K562 (cell line): ENCODE measurements around the gene YTHDC1. TPM values are rescaled to one million over a fixed set of nuclear protein-coding genes. Genes with fewer than 3 reads are reported as not detected.

Source experiments
- BHLHE40 ChIP-seq: IDR thresholded peaks from 2 replicates; pipeline ENCODE4 v1.6.1; 2011; ENCODE audit warnings: low read length, improper control_type of control experiment
- C11orf30 ChIP-seq: fragments of 450-650 bp; IDR thresholded peaks from 2 replicates; pipeline ENCODE4 v1.6.1; 2016; ENCODE audit warnings: low read depth, mild to moderate bottlenecking
- CBX2 ChIP-seq: fragments of 200-600 bp; sonication (generic); IDR thresholded peaks from one replicate; pipeline ENCODE4 v1.6.1; 2012; ENCODE audit warnings: mild to moderate bottlenecking, low read length, inconsistent platforms; ENCODE audit not compliant: insufficient read depth, poor library complexity, severe bottlenecking
- DACH1 ChIP-seq: fragments of 450-650 bp; IDR thresholded peaks from 2 replicates; pipeline ENCODE4 v1.6.1; 2018; ENCODE audit not compliant: partially characterized antibody
- FOXJ2 ChIP-seq: fragments of 200-800 bp; sonication (Bioruptor generic); IDR thresholded peaks from 2 replicates; pipeline ENCODE4 v1.6.1; 2016; ENCODE audit warnings: missing genetic modification characterization, missing compliant biosample characterization
- GTF2F1 ChIP-seq: IDR thresholded peaks from 2 replicates; pipeline ENCODE4 v1.6.1; 2011; ENCODE audit warnings: low read depth, low read length, improper control_type of control experiment
- HDAC3 ChIP-seq: fragments of 450-650 bp; IDR thresholded peaks from 2 replicates; pipeline ENCODE4 v1.6.1; 2018; ENCODE audit warnings: borderline replicate concordance, mild to moderate bottlenecking, moderate library complexity; ENCODE audit not compliant: partially characterized antibody
- HNRNPL ChIP-seq: fragments of 200-400 bp; formaldehyde crosslinking; IDR thresholded peaks from 2 replicates; pipeline ENCODE4 v1.6.1; 2017; ENCODE audit warnings: low read depth, mild to moderate bottlenecking, low read length
- JUN ChIP-seq, 2 experiments: sonication (generic) in 1 of 2; formaldehyde crosslinking in 1 of 2; IDR thresholded peaks; 2 replicates each; pipeline versions ENCODE4 v1.6.1 to v1.8.0; 2012 to 2022; ENCODE audit warnings: borderline replicate concordance in 2 of 2, mild to moderate bottlenecking in 2 of 2, improper control_type of control experiment in 1 of 2, low read depth in 1 of 2, low read length in 1 of 2, missing genetic modification reagents in 1 of 2
- PHF20 ChIP-seq: fragments of 450-650 bp; IDR thresholded peaks from 2 replicates; pipeline ENCODE4 v1.6.1; 2018; ENCODE audit not compliant: partially characterized antibody
- POLR2G ChIP-seq: fragments of 200-400 bp; formaldehyde crosslinking; IDR thresholded peaks from 2 replicates; pipeline ENCODE4 v1.6.1; 2017; ENCODE audit warnings: low read depth, mild to moderate bottlenecking, antibody characterized with exemption, low read length, moderate library complexity
- RBBP5 ChIP-seq: fragments of 200-600 bp; sonication (generic); IDR thresholded peaks from 2 replicates; pipeline ENCODE4 v1.6.1; 2012; ENCODE audit warnings: borderline replicate concordance, mild to moderate bottlenecking, low read length, control low read depth, inconsistent platforms; ENCODE audit not compliant: insufficient read depth, poor library complexity, severe bottlenecking
- RUNX1 ChIP-seq: sonication (generic); IDR thresholded peaks from 2 replicates; pipeline ENCODE4 v1.6.1; 2016; ENCODE audit warnings: antibody characterized with exemption, low read depth
- ZBED1 ChIP-seq: IDR thresholded peaks from 2 replicates; pipeline ENCODE4 v1.6.1; 2014
- polyA plus RNA-seq, 8 experiments: library from polyadenylated mRNA; depleted of rRNA in 4 of 8; stranded (reverse) in 5 of 8; unstranded in 3 of 8; fragments of >200 nt; fragmentation: Nextera tagmentation in 2 of 8; fragmentation: Illumina TruSeq in 1 of 8; extraction: Ambion mirVana in 2 of 8; extraction: Trizol in 1 of 8; gene quantifications; 2 replicates each; pipeline versions ENCODE4 v1.2.1 to v1.2.3, GENCODE V29; 2011 to 2014; ENCODE audit warnings: inconsistent platforms in 1 of 8, missing spikeins in 1 of 8
- total RNA-seq, 7 experiments: library from RNA; depleted of rRNA in 6 of 7; stranded (reverse); fragments of >200 nt in 6 of 7; fragmentation: Illumina TruSeq in 2 of 7; extraction: Trizol in 2 of 7; gene quantifications; 2 replicates each; pipeline versions ENCODE4 v1.2.1 to v1.2.3, GENCODE V29; 2011 to 2021; ENCODE audit warnings: low replicate concordance in 1 of 7
- TF ChIP-seq, protein P1 (sequence below): sonication (generic); formaldehyde crosslinking; IDR thresholded peaks from 2 replicates; pipeline ENCODE4 v1.8.1; 2022; ENCODE audit warnings: missing genetic modification reagents

YTHDC1 gene
- total and polyA plus RNA-seq, 9 of the 15 experiments (the other 6 are each of a cell fraction or from before 2014, with no cell fraction given) = 9.8 to 65.4 (median 51.7) TPM

DNA sequence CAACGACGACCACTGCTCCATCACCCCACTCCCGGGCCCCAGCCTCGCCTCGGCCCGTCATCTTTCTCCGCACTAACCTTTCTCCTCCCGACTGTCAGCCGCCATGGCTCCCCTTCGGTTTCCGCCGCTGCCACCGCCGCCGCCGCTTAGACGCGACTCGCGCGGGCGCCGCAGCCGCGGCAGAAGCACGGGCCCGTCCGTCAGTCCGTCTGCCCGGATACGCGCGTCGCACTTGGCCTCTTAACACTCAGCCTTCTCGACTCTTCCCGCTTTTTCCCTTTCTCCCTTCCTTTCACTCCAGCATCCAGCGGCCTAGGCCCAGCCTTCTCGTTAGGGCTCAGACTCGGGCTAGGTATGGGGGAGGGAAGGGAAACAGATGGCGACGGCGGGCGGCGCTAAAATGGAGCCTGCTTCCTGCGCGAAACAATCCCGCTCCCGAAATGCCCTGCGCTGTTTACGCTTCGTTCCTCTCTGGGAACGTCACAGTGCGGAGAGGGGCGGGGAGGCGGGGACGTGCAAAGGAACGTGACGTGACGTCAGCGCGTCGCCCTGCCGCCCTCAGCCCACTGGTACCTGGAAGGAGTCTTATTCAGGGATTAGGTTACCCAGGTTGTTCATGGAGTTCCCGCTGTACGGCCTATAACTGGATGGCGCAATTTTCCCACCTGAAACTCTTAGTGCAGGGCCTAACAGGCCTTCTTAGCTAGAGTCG, at the start of gene YTHDC1 (continued):
- TF ChIP-seq CBX2 (no peak), ZBED1 (peak; percentile 37; the same call in 1 of the 2 replicates), JUN (IDR thresholded peaks at IDR 0.05; ENCODE audit: borderline replicate concordance, low read depth, low read length) (peak; percentile 66; the same call in 1 of the 2 replicates), JUN (CRISPR knock-in tag; IDR thresholded peaks at IDR 0.05; ENCODE audit: borderline replicate concordance) (peak; percentile 71; the same call in 1 of the 2 replicates), C11orf30 (peak; percentile 37; the same call in 1 of the 2 replicates), DACH1 (peak; percentile 39), FOXJ2 (tag) (peak; percentile 96), HNRNPL (no peak), GTF2F1 (peak; percentile 78; the same call in 1 of the 2 replicates), POLR2G (peak; percentile 94), RBBP5 (peak; percentile 95), HDAC3 (peak; percentile 59), PHF20 (peak; percentile 69), RUNX1 (no peak), BHLHE40 (peak; percentile 98)
- TF ChIP-seq, protein P1, sequence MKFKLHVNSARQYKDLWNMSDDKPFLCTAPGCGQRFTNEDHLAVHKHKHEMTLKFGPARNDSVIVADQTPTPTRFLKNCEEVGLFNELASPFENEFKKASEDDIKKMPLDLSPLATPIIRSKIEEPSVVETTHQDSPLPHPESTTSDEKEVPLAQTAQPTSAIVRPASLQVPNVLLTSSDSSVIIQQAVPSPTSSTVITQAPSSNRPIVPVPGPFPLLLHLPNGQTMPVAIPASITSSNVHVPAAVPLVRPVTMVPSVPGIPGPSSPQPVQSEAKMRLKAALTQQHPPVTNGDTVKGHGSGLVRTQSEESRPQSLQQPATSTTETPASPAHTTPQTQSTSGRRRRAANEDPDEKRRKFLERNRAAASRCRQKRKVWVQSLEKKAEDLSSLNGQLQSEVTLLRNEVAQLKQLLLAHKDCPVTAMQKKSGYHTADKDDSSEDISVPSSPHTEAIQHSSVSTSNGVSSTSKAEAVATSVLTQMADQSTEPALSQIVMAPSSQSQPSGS (CRISPR knock-in tag) = no peak; the same call in 1 of the 2 replicates
